IMR-90 (cell line): Measurements from ENCODE around the gene PRKAG1. TPM values are rescaled to one million over a fixed set of nuclear protein-coding genes. Genes with fewer than 3 reads are reported as not detected.
A peak's percentile ranks its signal among the peaks of the same experiment; 100 is the strongest.

Source experiments
- ATAC-seq: fragments of 200-7000 bp; cut with Tn5 transposase; 2 replicates; pipeline ENCODE4 v1.9.1; 2020; ENCODE audit warnings: low read depth, mild to moderate bottlenecking, moderate library complexity
- BruUV-seq: library from RNA; stranded (reverse); fragments of 400-500 nt; replicated peaks from 2 replicates; lab custom pipeline; 2021; lab: Mats Ljungman, UMichigan
- CTCF ChIA-PET: fragments of 300-600 bp; formaldehyde crosslinking; extraction: SDS; loops from one replicate; lab custom pipeline; 2021; ENCODE audit warnings: antibody characterized with exemption; lab: Yijun Ruan, JAX
- POLR2A ChIA-PET: fragments of 300-600 bp; sonication (Branson Sonifier 250); formaldehyde crosslinking; loops from one replicate; lab custom pipeline; 2022; ENCODE audit warnings: antibody characterized with exemption; ENCODE audit not compliant: unreplicated experiment; lab: Charles Lee
- DNase-seq: peaks from one replicate; pipeline ENCODE4 v3.0.0; 2013
- H2AFZ ChIP-seq: replicated peaks from 2 replicates; pipeline ENCODE3; 2013; ENCODE audit warnings: low read length, mild to moderate bottlenecking; ENCODE audit not compliant: poor library complexity
- H2AK5ac ChIP-seq: 2 replicates; pipeline ENCODE4 v1.6.1; 2013; ENCODE audit warnings: low read depth, low read length, inconsistent platforms
- H2AK9ac ChIP-seq: replicated peaks from 2 replicates; pipeline ENCODE3; 2013; ENCODE audit warnings: mild to moderate bottlenecking, low read depth, low read length, moderate library complexity; ENCODE audit not compliant: poor library complexity
- H2BK120ac ChIP-seq: 2 replicates; pipeline ENCODE4 v1.6.1; 2013; ENCODE audit warnings: low read depth, low read length, inconsistent platforms
- H2BK15ac ChIP-seq: 3 replicates; pipeline ENCODE4 v1.6.1; 2013; ENCODE audit warnings: low read depth, low read length, inconsistent platforms
- H2BK20ac ChIP-seq: 2 replicates; pipeline ENCODE4 v1.6.1; 2013; ENCODE audit warnings: low read depth, mild to moderate bottlenecking, inconsistent platforms, low read length, moderate library complexity
- H2BK5ac ChIP-seq: 2 replicates; pipeline ENCODE4 v1.6.1; 2013; ENCODE audit warnings: mild to moderate bottlenecking, low read depth, low read length, inconsistent platforms; ENCODE audit not compliant: poor library complexity, severe bottlenecking
- H3K14ac ChIP-seq: replicated peaks from 2 replicates; pipeline ENCODE4 v1.6.1; 2013; ENCODE audit warnings: low read depth, low read length, inconsistent platforms
- H3K18ac ChIP-seq: 2 replicates; pipeline ENCODE4 v1.6.1; 2013; ENCODE audit warnings: low read depth, low read length, control low read depth
- H3K23ac ChIP-seq: 2 replicates; pipeline ENCODE4 v1.6.1; 2013; ENCODE audit warnings: low read depth, low read length, inconsistent platforms
- H3K27ac ChIP-seq: 2 replicates; pipeline ENCODE4 v1.5.1; 2013; ENCODE audit warnings: mild to moderate bottlenecking, control low read depth, low read length; ENCODE audit not compliant: insufficient read depth
- H3K27me3 ChIP-seq: 2 replicates; pipeline ENCODE4 v1.6.1; 2013; ENCODE audit warnings: low read length; ENCODE audit not compliant: control insufficient read depth, insufficient read depth
- H3K36me3 ChIP-seq: 2 replicates; pipeline ENCODE4 v1.6.1; 2013; ENCODE audit warnings: low read length, mixed read lengths; ENCODE audit not compliant: control insufficient read depth, insufficient read depth
- H3K4ac ChIP-seq: 2 replicates; pipeline ENCODE4 v1.6.1; 2013; ENCODE audit warnings: low read depth, low read length, inconsistent platforms
- H3K4me1 ChIP-seq: 2 replicates; pipeline ENCODE4 v1.6.1; 2013; ENCODE audit warnings: low read length, mixed read lengths; ENCODE audit not compliant: control insufficient read depth, insufficient read depth
- H3K4me2 ChIP-seq: 2 replicates; pipeline ENCODE4 v1.6.1; 2013; ENCODE audit warnings: low read depth, mild to moderate bottlenecking, control low read depth, low read length, moderate library complexity
- H3K4me3 ChIP-seq: 2 replicates; pipeline ENCODE4 v1.5.1; 2013; ENCODE audit warnings: low read depth, mild to moderate bottlenecking, control low read depth, low read length, moderate library complexity; ENCODE audit not compliant: insufficient read depth
- H3K56ac ChIP-seq: 2 replicates; pipeline ENCODE4 v1.6.1; 2013; ENCODE audit warnings: low read length, inconsistent platforms; ENCODE audit not compliant: insufficient read depth; ENCODE audit errors: extremely low read depth
- H3K79me1 ChIP-seq, 2 experiments: 2 replicates each; pipeline ENCODE4 v1.6.1; 2013; ENCODE audit warnings: low read length in 2 of 2, inconsistent platforms in 1 of 2, low read depth in 1 of 2
- H3K9ac ChIP-seq: 2 replicates; pipeline ENCODE4 v1.6.1; 2013; ENCODE audit warnings: low read depth, low read length, control low read depth
- H3K9me1 ChIP-seq: 2 replicates; pipeline ENCODE4 v1.6.1; 2013; ENCODE audit warnings: low read length, inconsistent platforms; ENCODE audit not compliant: insufficient read depth
- H3K9me3 ChIP-seq: 2 replicates; pipeline ENCODE4 v1.6.1; 2013; ENCODE audit warnings: low read length; ENCODE audit not compliant: control insufficient read depth, insufficient read depth
- H4K20me1 ChIP-seq: 2 replicates; pipeline ENCODE4 v1.6.1; 2013; ENCODE audit warnings: low read length, inconsistent platforms; ENCODE audit not compliant: insufficient read depth
- H4K5ac ChIP-seq: 2 replicates; pipeline ENCODE4 v1.6.1; 2013; ENCODE audit warnings: mild to moderate bottlenecking, low read depth, low read length, control low read depth
- H4K8ac ChIP-seq, 2 experiments: 2 replicates each; pipeline ENCODE4 v1.6.1; 2013; ENCODE audit warnings: low read depth in 2 of 2, low read length in 2 of 2, control low read depth in 1 of 2, inconsistent platforms in 1 of 2
- H4K91ac ChIP-seq: 2 replicates; pipeline ENCODE4 v1.6.1; 2013; ENCODE audit warnings: low read depth, low read length, inconsistent platforms; ENCODE audit not compliant: insufficient read depth
- BHLHE40 ChIP-seq: fragments of 150-350 bp; IDR thresholded peaks from 2 replicates; pipeline ENCODE4 v1.6.1; 2016; ENCODE audit warnings: mild to moderate bottlenecking, low read depth, low read length
- CEBPB ChIP-seq: IDR thresholded peaks from 2 replicates; pipeline ENCODE4 v1.6.1; 2012; ENCODE audit warnings: low read depth, low read length, improper control_type of control experiment
- CHD1 ChIP-seq: IDR thresholded peaks from 2 replicates; pipeline ENCODE4 v1.6.1; 2012; ENCODE audit warnings: low read depth, low read length, improper control_type of control experiment
- CTCF ChIP-seq: conservative IDR thresholded peaks from 2 replicates; pipeline ENCODE4 v1.5.1; 2012; ENCODE audit warnings: mild to moderate bottlenecking, low read depth, low read length, improper control_type of control experiment
- FOS ChIP-seq: fragments of 150-350 bp; IDR thresholded peaks from 2 replicates; pipeline ENCODE4 v1.6.1; 2016; ENCODE audit warnings: low read depth, low read length
- MAFK ChIP-seq: IDR thresholded peaks from 2 replicates; pipeline ENCODE4 v1.6.1; 2012; ENCODE audit warnings: low read depth, low read length, improper control_type of control experiment
- MAZ ChIP-seq: IDR thresholded peaks from 2 replicates; pipeline ENCODE4 v1.6.1; 2012; ENCODE audit warnings: low read depth, mild to moderate bottlenecking, low read length, improper control_type of control experiment, moderate library complexity, borderline replicate concordance
- POLR2A ChIP-seq: IDR thresholded peaks from 2 replicates; pipeline ENCODE4 v1.6.1; 2012; ENCODE audit warnings: mild to moderate bottlenecking, low read depth, low read length
- RAD21 ChIP-seq: IDR thresholded peaks from 2 replicates; pipeline ENCODE4 v1.6.1; 2012; ENCODE audit warnings: low read length, improper control_type of control experiment
- RCOR1 ChIP-seq: IDR thresholded peaks from 2 replicates; pipeline ENCODE4 v1.6.1; 2012; ENCODE audit warnings: mild to moderate bottlenecking, low read length, improper control_type of control experiment; ENCODE audit not compliant: insufficient replicate concordance
- SMC3 ChIP-seq: fragments of 150-350 bp; IDR thresholded peaks from 2 replicates; pipeline ENCODE4 v1.6.1; 2016; ENCODE audit warnings: low read depth, mild to moderate bottlenecking, antibody characterized with exemption, low read length, moderate library complexity
- WGBS, 2 experiments: methylation state at CpG; one replicate each; pipeline versions ENCODE4 v1.1.5 to v1.1.7; 2013; ENCODE audit warnings: missing lambda C conversion rate in 2 of 2; ENCODE audit not compliant: insufficient read length in 1 of 2; ENCODE audit errors: extremely low coverage in 2 of 2; 5-methylcytosine and 5-hydroxymethylcytosine counted together
- dilution Hi-C: fragments of 300-500 bp; cut with HindIII; formaldehyde crosslinking; loops from one replicate; pipeline ENCODE4 v1.14.3; 2018; ENCODE audit warnings: low sequenced_read_pairs; ENCODE audit not compliant: unreplicated experiment
- in situ Hi-C: fragments of 300-500 bp; cut with MboI; formaldehyde crosslinking; loops from 3 replicates; pipeline ENCODE4 v1.14.3; 2019; ENCODE audit warnings: low sequenced_read_pairs, inconsistent platforms, mixed read lengths
- intact Hi-C: fragments of 100-400 bp; cut with micrococcal nuclease; formaldehyde crosslinking; loops from 2 replicates; pipeline ENCODE4 v1.10.0; 2022
- polyA plus RNA-seq, 3 experiments: library from polyadenylated mRNA; depleted of rRNA; stranded (reverse); fragments of >200 nt; gene quantifications; 2 replicates each; pipeline ENCODE4 v1.2.3, GENCODE V29; 2012; ENCODE audit warnings: low replicate concordance in 1 of 3
- total RNA-seq: library from RNA; depleted of rRNA; stranded (reverse); fragments of >200 nt; gene quantifications from 2 replicates; pipeline ENCODE4 v1.2.3, GENCODE V29; 2012
- TF ChIP-seq, protein P1 (sequence below): fragments of 150-350 bp; IDR thresholded peaks from 2 replicates; pipeline ENCODE4 v1.6.1; 2016; ENCODE audit warnings: low read depth, mild to moderate bottlenecking, low read length, moderate library complexity, borderline replicate concordance
- TF ChIP-seq, protein P2 (sequence below): fragments of 150-350 bp; IDR thresholded peaks from 2 replicates; pipeline ENCODE4 v1.6.1; 2017; ENCODE audit warnings: mild to moderate bottlenecking, antibody characterized with exemption, low read length, low read depth

Gene PRKAG1
- total and polyA plus RNA-seq, 2 of the 4 experiments (the other 2 are of a cell fraction), result 81.1 to 106 TPM

DNA sequence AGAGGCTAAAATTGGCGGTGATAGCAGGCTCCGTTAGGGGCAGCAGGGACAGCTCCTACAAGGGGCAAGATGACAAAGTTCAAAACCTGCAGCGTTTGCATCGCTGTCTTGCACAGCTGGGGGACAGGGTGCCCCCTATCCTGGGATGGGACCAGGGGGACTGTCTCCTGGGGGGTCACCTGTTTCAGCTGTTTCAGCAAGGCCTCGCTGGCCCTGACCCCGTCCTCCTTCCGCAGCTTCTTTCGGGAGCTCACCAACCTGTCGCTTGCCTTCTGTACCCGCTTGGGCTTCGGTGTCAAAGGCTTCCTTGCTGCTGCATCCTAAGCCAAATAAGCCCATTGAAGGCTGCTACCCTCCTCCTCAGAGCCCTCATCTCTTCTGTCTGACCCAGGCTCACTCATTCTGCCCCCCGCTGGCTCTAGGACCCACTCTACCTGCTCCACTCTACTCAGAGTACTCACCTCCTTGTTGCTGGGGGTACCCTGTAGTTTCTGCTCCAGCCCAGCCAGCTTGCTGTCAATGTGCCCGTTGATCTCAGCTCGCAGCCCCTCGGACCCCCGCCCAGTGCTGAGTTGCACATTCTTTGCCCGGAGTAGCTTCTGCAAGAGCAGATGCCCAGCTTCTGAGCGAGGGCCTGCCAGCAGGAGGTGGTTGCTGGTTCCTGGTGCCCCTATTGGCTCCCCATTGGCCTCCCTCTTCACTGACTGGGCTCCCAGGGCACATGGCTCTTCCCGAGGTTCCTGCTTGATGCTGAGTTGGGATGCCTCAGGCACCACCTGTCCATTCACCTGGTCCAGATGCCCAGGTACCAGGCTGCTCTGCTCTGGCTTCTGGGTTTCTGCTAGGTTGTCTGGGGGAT is 12.4 kb upstream of the PRKAG1 start:
- Histone ChIP-seq H3K14ac (no peak overlapping the region), H3K18ac (no peak overlapping the region), H3K23ac (no peak overlapping the region), H3K4me3 (no peak overlapping the region), H3K27ac (no peak overlapping the region), H2BK20ac (no peak overlapping the region), H4K91ac (no peak overlapping the region), H3K9me1 (no peaks in the 10 kb centered on the region), H3K9ac (no peak overlapping the region), H3K4me2 (no peak overlapping the region), H4K8ac (no peak overlapping the region), H3K56ac (no peak overlapping the region), H2AFZ (peak overlapping the region; percentile 49), H4K5ac (no peak overlapping the region), H3K4me1 (no peaks in the 10 kb centered on the region), H2BK15ac (no peak overlapping the region), H4K20me1 (peaks cover 24% of the 10 kb centered on the region), H3K9me3 (no peaks in the 10 kb centered on the region), H2BK120ac (no peak overlapping the region), H3K79me1 (peaks cover 25 to 68% of the 10 kb centered on the region in 2 experiments), H3K36me3 (peaks cover 88% of the 10 kb centered on the region), H2AK5ac (no peak overlapping the region), H3K27me3 (no peaks in the 10 kb centered on the region), H2BK5ac (no peak overlapping the region), H3K4ac (no peak overlapping the region), H2AK9ac (peak overlapping the region; percentile 66)
- WGBS, 2 experiments, result 93% methylated on average over 15 of the region's 19 CpGs; no CpG with 5 or more reads in 1 of the 2 experiments
- in situ Hi-C loops (no loop called here), intact Hi-C loops (no loop called here), dilution Hi-C loops (no loop called here)
- BruUV-seq, result no TSS peak
- ChIA-PET CTCF (interaction anchor here (1.1 kb wide), 1 partner anchor 11 kb away, joined by 6 read pairs; no protein-coding TSS in a partner anchor), POLR2A (no interaction called here)
- DNase-seq (no peak), ATAC-seq (no peak)
- TF ChIP-seq MAZ, result no peak
- TF ChIP-seq CEBPB, result no peak
- no peak for TF ChIP-seq BHLHE40
- no peak for TF ChIP-seq CTCF
- no peak for TF ChIP-seq POLR2A
- TF ChIP-seq RAD21, result no peak
- TF ChIP-seq RCOR1, result no peak
- TF ChIP-seq, protein P1, sequence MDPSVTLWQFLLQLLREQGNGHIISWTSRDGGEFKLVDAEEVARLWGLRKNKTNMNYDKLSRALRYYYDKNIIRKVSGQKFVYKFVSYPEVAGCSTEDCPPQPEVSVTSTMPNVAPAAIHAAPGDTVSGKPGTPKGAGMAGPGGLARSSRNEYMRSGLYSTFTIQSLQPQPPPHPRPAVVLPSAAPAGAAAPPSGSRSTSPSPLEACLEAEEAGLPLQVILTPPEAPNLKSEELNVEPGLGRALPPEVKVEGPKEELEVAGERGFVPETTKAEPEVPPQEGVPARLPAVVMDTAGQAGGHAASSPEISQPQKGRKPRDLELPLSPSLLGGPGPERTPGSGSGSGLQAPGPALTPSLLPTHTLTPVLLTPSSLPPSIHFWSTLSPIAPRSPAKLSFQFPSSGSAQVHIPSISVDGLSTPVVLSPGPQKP, result no peak
- no peak for TF ChIP-seq CHD1
- no peak for TF ChIP-seq FOS
- no peak for TF ChIP-seq SMC3
- TF ChIP-seq, protein P2, sequence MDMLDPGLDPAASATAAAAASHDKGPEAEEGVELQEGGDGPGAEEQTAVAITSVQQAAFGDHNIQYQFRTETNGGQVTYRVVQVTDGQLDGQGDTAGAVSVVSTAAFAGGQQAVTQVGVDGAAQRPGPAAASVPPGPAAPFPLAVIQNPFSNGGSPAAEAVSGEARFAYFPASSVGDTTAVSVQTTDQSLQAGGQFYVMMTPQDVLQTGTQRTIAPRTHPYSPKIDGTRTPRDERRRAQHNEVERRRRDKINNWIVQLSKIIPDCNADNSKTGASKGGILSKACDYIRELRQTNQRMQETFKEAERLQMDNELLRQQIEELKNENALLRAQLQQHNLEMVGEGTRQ, result no peak
- no peak for TF ChIP-seq MAFK
